ENCODE data around the gene RIMBP2.

Gene RIMBP2

GRCh38 chr12:130477266-130477665, 238.8 kb downstream of the RIMBP2 start:
- no peak for DNase-seq

- no peak for DNase-seq
These were observed 239.5 kb downstream of the RIMBP2 start for GRCh38 chr12:130476451-130477135.

GRCh38 chr12:130474599-130475269, 241.4 kb downstream of the RIMBP2 start:
- no peak for DNase-seq

- no peak for DNase-seq
These were observed 242.8 kb downstream of the RIMBP2 start for GRCh38 chr12:130473266-130473665.

GRCh38 chr12:130470969-130471368, 245.1 kb downstream of the RIMBP2 start:
- DNase-seq: no peak

GRCh38 chr12:130469552-130469951, 246.5 kb downstream of the RIMBP2 start:
- DNase-seq: no peak

GRCh38 chr12:130468700-130469245, 247.3 kb downstream of the RIMBP2 start:
- DNase-seq: no peak

GRCh38 chr12:130468186-130468585, 247.9 kb downstream of the RIMBP2 start:
- no peak for DNase-seq

GRCh38 chr12:130465626-130466025, 250.5 kb downstream of the RIMBP2 start:
- no peak for DNase-seq

GRCh38 chr12:130465046-130465445, 251.1 kb downstream of the RIMBP2 start:
- no peak for DNase-seq

- no peak for DNase-seq
These were observed 252.1 kb downstream of the RIMBP2 start for GRCh38 chr12:130463818-130464670.

GRCh38 chr12:130463275-130463658, 252.8 kb downstream of the RIMBP2 start:
- no peak for DNase-seq

GRCh38 chr12:130462558-130463274, 253.4 kb downstream of the RIMBP2 start:
- DNase-seq: no peak

GRCh38 chr12:130461839-130462557, 254.1 kb downstream of the RIMBP2 start:
- no peak for DNase-seq

- DNase-seq: no peak
These were observed 254.7 kb downstream of the RIMBP2 start for GRCh38 chr12:130461447-130461815.

GRCh38 chr12:130460611-130461446, 255.3 kb downstream of the RIMBP2 start:
- no peak for DNase-seq

- DNase-seq: no peak
These were observed 256.2 kb downstream of the RIMBP2 start for GRCh38 chr12:130459916-130460315.

- no peak for DNase-seq
These were observed 257.8 kb downstream of the RIMBP2 start for GRCh38 chr12:130458341-130458740.

GRCh38 chr12:130457215-130457614, 258.9 kb downstream of the RIMBP2 start:
- DNase-seq: no peak

- DNase-seq: no peak
These were observed 259.5 kb downstream of the RIMBP2 start for GRCh38 chr12:130456375-130457199.
